Natural killer cell (primary cell): ENCODE results near the gene FKBP4. TPM values are rescaled to one million over a fixed set of nuclear protein-coding genes. Genes with fewer than 3 reads are reported as not detected.

Experiments used
- ATAC-seq, 3 donors: fragments of 150-1000 bp in 2 of 3; fragments of 200-7000 bp in 1 of 3; cut with Tn5 transposase; 1 replicate in 1 of 3; 2 replicates in 2 of 3; pipeline ENCODE4 v1.10.0; 2021; ENCODE audit warnings: mild to moderate bottlenecking in 2 of 3, moderate library complexity in 2 of 3
- DNase-seq, 2 donors: peaks; one replicate each; pipeline versions ENCODE4 v3.0.0 to v3.0.0-alpha.2; 2013 to 2021; ENCODE audit warnings: mixed read lengths in 1 of 2
- H3K27ac ChIP-seq: one replicate; pipeline ENCODE4 v1.5.1; 2013; ENCODE audit warnings: mild to moderate bottlenecking, low read length
- H3K27me3 ChIP-seq: one replicate; pipeline ENCODE4 v1.6.1; 2013; ENCODE audit warnings: low read length; ENCODE audit not compliant: control insufficient read depth, insufficient read depth
- H3K36me3 ChIP-seq: one replicate; pipeline ENCODE4 v1.6.1; 2013; ENCODE audit warnings: low read length; ENCODE audit not compliant: control insufficient read depth, insufficient read depth
- H3K4me1 ChIP-seq: one replicate; pipeline ENCODE4 v1.6.1; 2013; ENCODE audit warnings: low read length; ENCODE audit not compliant: control insufficient read depth, insufficient read depth
- H3K4me3 ChIP-seq: one replicate; pipeline ENCODE4 v1.5.1; 2013; ENCODE audit warnings: low read length
- H3K9me3 ChIP-seq: one replicate; pipeline ENCODE4 v1.6.1; 2013; ENCODE audit warnings: low read length; ENCODE audit not compliant: control insufficient read depth, insufficient read depth
- H3K27ac Mint-ChIP-seq, 2 donors: one replicate each; pipeline ENCODE4 v1.8.0; 2022; ENCODE audit warnings: mild to moderate bottlenecking in 2 of 2, mixed read lengths in 2 of 2, moderate library complexity in 1 of 2
- H3K27me3 Mint-ChIP-seq, 2 donors: one replicate each; pipeline ENCODE4 v1.8.0; 2022; ENCODE audit warnings: low read depth in 2 of 2, mixed read lengths in 2 of 2
- H3K36me3 Mint-ChIP-seq: one replicate; pipeline ENCODE4 v1.8.0; 2022; ENCODE audit warnings: mixed read lengths
- H3K4me1 Mint-ChIP-seq, 2 donors: one replicate each; pipeline ENCODE4 v1.8.0; 2022; ENCODE audit warnings: mixed read lengths in 2 of 2
- H3K4me3 Mint-ChIP-seq: one replicate; pipeline ENCODE4 v1.8.0; 2022; ENCODE audit warnings: mild to moderate bottlenecking, moderate library complexity, mixed read lengths
- H3K9me3 Mint-ChIP-seq, 2 donors: one replicate each; pipeline ENCODE4 v1.8.0; 2022; ENCODE audit warnings: mixed read lengths in 2 of 2
- CTCF ChIP-seq: fragments of 200-600 bp; IDR thresholded peaks from one replicate; pipeline ENCODE4 v1.8.0; 2022; ENCODE audit warnings: antibody characterized with exemption
- WGBS: methylation state at CpG from one replicate; pipeline ENCODE4 v1.1.7; 2013; ENCODE audit warnings: missing lambda C conversion rate; ENCODE audit not compliant: insufficient coverage; 5-methylcytosine and 5-hydroxymethylcytosine counted together
- intact Hi-C: fragments of 100-400 bp; cut with micrococcal nuclease; formaldehyde crosslinking; loops from one replicate; pipeline ENCODE4 v1.14.2; 2022
- total RNA-seq, 4 donors: library from RNA; stranded (reverse); fragments of 120-200 nt in 1 of 4; gene quantifications; one replicate each; pipeline versions ENCODE4 v1.2.3 to v1.2.4, GENCODE V29; 2013 to 2022

The FKBP4 gene
- total RNA-seq, 3 donors from 2014 or later (not counting 1 experiment from before 2014, with no cell fraction given) = 28.1 to 43.0 (median 29.6) TPM

GRCh38 chr12:2764398-2764797 lies 30.4 kb upstream of the FKBP4 start:
- no peak for ATAC-seq
- Histone ChIP-seq H3K4me1 (no peaks in the 10 kb centered on the region), H3K9me3 (no peaks in the 10 kb centered on the region), H3K27me3 (no peaks in the 10 kb centered on the region), H3K36me3 (no peaks in the 10 kb centered on the region), H3K27ac (no peak overlapping the region), H3K4me3 (no peak overlapping the region)
- intact Hi-C loops = no loop called here
- H3K4me3 Mint-ChIP-seq = no peak overlapping the region
- H3K27ac Mint-ChIP-seq = no peak overlapping the region
- H3K4me1 Mint-ChIP-seq = no peaks in the 10 kb centered on the region
- no peak for DNase-seq
- TF ChIP-seq CTCF = no peak
- H3K9me3 Mint-ChIP-seq = no peaks in the 10 kb centered on the region
- H3K27me3 Mint-ChIP-seq = no peaks in the 10 kb centered on the region
- no peaks in the 10 kb centered on the region for H3K36me3 Mint-ChIP-seq

GRCh38 chr12:2765052-2765451 lies 29.7 kb upstream of the FKBP4 start:
- no peaks in the 10 kb centered on the region for H3K9me3 Mint-ChIP-seq
- no peaks in the 10 kb centered on the region for H3K36me3 Mint-ChIP-seq
- Histone ChIP-seq H3K27ac (no peak overlapping the region), H3K9me3 (no peaks in the 10 kb centered on the region), H3K4me3 (no peak overlapping the region), H3K27me3 (no peaks in the 10 kb centered on the region), H3K36me3 (no peaks in the 10 kb centered on the region), H3K4me1 (no peaks in the 10 kb centered on the region)
- no peak for DNase-seq
- WGBS = 89% methylated on average over 4 of the region's 4 CpGs
- no peak overlapping the region for H3K27ac Mint-ChIP-seq
- no peak for ATAC-seq
- no peaks in the 10 kb centered on the region for H3K27me3 Mint-ChIP-seq
- intact Hi-C loops = no loop called here
- no peak for TF ChIP-seq CTCF
- H3K4me1 Mint-ChIP-seq = no peaks in the 10 kb centered on the region
- no peak overlapping the region for H3K4me3 Mint-ChIP-seq

GRCh38 chr12:2765608-2766007 lies 29.2 kb upstream of the FKBP4 start:
- ATAC-seq = no peak
- 90% methylated on average over 6 of the region's 6 CpGs for WGBS
- Histone ChIP-seq H3K27ac (no peak overlapping the region), H3K4me3 (no peak overlapping the region), H3K4me1 (no peaks in the 10 kb centered on the region), H3K36me3 (no peaks in the 10 kb centered on the region), H3K9me3 (no peaks in the 10 kb centered on the region), H3K27me3 (no peaks in the 10 kb centered on the region)
- Mint-ChIP-seq H3K36me3 (no peaks in the 10 kb centered on the region), H3K4me3 (no peak overlapping the region), H3K4me1 (no peaks in the 10 kb centered on the region), H3K27me3 (no peaks in the 10 kb centered on the region), H3K27ac (no peak overlapping the region), H3K9me3 (no peaks in the 10 kb centered on the region)
- no peak for TF ChIP-seq CTCF
- intact Hi-C loops = no loop called here
- no peak for DNase-seq

- H3K27me3 ChIP-seq = no peaks in the 10 kb centered on the region
- H3K4me3 ChIP-seq = no peak overlapping the region
- WGBS = 76% methylated on average over 10 of the region's 10 CpGs
- intact Hi-C loops = no loop called here
- H3K27ac ChIP-seq = no peak overlapping the region
- Mint-ChIP-seq H3K4me1 (no peaks in the 10 kb centered on the region), H3K27ac (no peak overlapping the region), H3K27me3 (peaks cover 0 to under 1% of the 10 kb centered on the region in 2 donors), H3K9me3 (no peaks in the 10 kb centered on the region), H3K36me3 (no peaks in the 10 kb centered on the region), H3K4me3 (no peak overlapping the region)
- H3K36me3 ChIP-seq = no peaks in the 10 kb centered on the region
- no peaks in the 10 kb centered on the region for H3K4me1 ChIP-seq
- ATAC-seq (no peak), DNase-seq (no peak)
- no peaks in the 10 kb centered on the region for H3K9me3 ChIP-seq
- TF ChIP-seq CTCF = no peak
These were observed 26.4 kb upstream of the FKBP4 start for GRCh38 chr12:2768224-2768961.
